KOPT-K1 (cell line): Measurements from ENCODE around the gene PLEKHG3.

Experiments used
- H3K27ac ChIP-seq: fragments of 200-600 bp; sonication (generic); 2 replicates; pipeline ENCODE4 v1.5.1; 2016; ENCODE audit warnings: antibody characterized with exemption, mild to moderate bottlenecking, low read depth, low read length; ENCODE audit not compliant: poor library complexity, severe bottlenecking
- H3K36me3 ChIP-seq: fragments of 200-600 bp; sonication (generic); 2 replicates; pipeline ENCODE4 v1.5.1; 2017; ENCODE audit warnings: antibody characterized with exemption, mild to moderate bottlenecking, low read length, moderate library complexity; ENCODE audit not compliant: insufficient read depth
- H3K9me3 ChIP-seq: fragments of 200-600 bp; sonication (generic); 2 replicates; pipeline ENCODE4 v1.5.1; 2017; ENCODE audit warnings: antibody characterized with exemption, low read length, mild to moderate bottlenecking; ENCODE audit not compliant: insufficient read depth, poor library complexity, severe bottlenecking

PLEKHG3 gene

GRCh38 chr14:64763085-64763782 lies 59.0 kb downstream of the PLEKHG3 start:
- H3K9me3 ChIP-seq: no peaks in the 10 kb centered on the region
- no peaks in the 10 kb centered on the region for H3K36me3 ChIP-seq
- H3K27ac ChIP-seq: no peak overlapping the region

GRCh38 chr14:64763801-64764621 lies 59.8 kb downstream of the PLEKHG3 start:
- Histone ChIP-seq H3K36me3 (no peaks in the 10 kb centered on the region), H3K9me3 (no peaks in the 10 kb centered on the region), H3K27ac (no peak overlapping the region)

- H3K9me3 ChIP-seq: no peaks in the 10 kb centered on the region
- no peaks in the 10 kb centered on the region for H3K36me3 ChIP-seq
- H3K27ac ChIP-seq: no peak overlapping the region
Observed at GRCh38 chr14:64764641-64765520, 60.7 kb downstream of the PLEKHG3 start.

- Histone ChIP-seq H3K36me3 (no peaks in the 10 kb centered on the region), H3K27ac (no peak overlapping the region), H3K9me3 (no peaks in the 10 kb centered on the region)
Observed at GRCh38 chr14:64765740-64766302, 61.6 kb downstream of the PLEKHG3 start.

- no peaks in the 10 kb centered on the region for H3K36me3 ChIP-seq
- no peak overlapping the region for H3K27ac ChIP-seq
- no peaks in the 10 kb centered on the region for H3K9me3 ChIP-seq
Observed at GRCh38 chr14:64766430-64767151, 62.4 kb downstream of the PLEKHG3 start.

- Histone ChIP-seq H3K9me3 (no peaks in the 10 kb centered on the region), H3K36me3 (no peaks in the 10 kb centered on the region), H3K27ac (no peak overlapping the region)
Observed at GRCh38 chr14:64767215-64767964, 63.2 kb downstream of the PLEKHG3 start.

- Histone ChIP-seq H3K27ac (no peak overlapping the region), H3K36me3 (no peaks in the 10 kb centered on the region), H3K9me3 (no peaks in the 10 kb centered on the region)
Observed at GRCh38 chr14:64768401-64769095, 64.3 kb downstream of the PLEKHG3 start.

- no peaks in the 10 kb centered on the region for H3K9me3 ChIP-seq
- no peaks in the 10 kb centered on the region for H3K36me3 ChIP-seq
- H3K27ac ChIP-seq: no peak overlapping the region
Observed at GRCh38 chr14:64769096-64770020, 65.1 kb downstream of the PLEKHG3 start.

GRCh38 chr14:64770751-64771150 lies 66.5 kb downstream of the PLEKHG3 start:
- Histone ChIP-seq H3K9me3 (no peaks in the 10 kb centered on the region), H3K27ac (no peak overlapping the region), H3K36me3 (no peaks in the 10 kb centered on the region)

GRCh38 chr14:64771161-64771560 lies 66.9 kb downstream of the PLEKHG3 start:
- no peak overlapping the region for H3K27ac ChIP-seq
- H3K36me3 ChIP-seq: no peaks in the 10 kb centered on the region
- H3K9me3 ChIP-seq: no peaks in the 10 kb centered on the region

- H3K36me3 ChIP-seq: no peaks in the 10 kb centered on the region
- H3K27ac ChIP-seq: no peak overlapping the region
- no peaks in the 10 kb centered on the region for H3K9me3 ChIP-seq
Observed at GRCh38 chr14:64772397-64772950, 68.2 kb downstream of the PLEKHG3 start.

GRCh38 chr14:64773046-64773445 lies 68.8 kb downstream of the PLEKHG3 start:
- Histone ChIP-seq H3K36me3 (no peaks in the 10 kb centered on the region), H3K27ac (no peak overlapping the region), H3K9me3 (no peaks in the 10 kb centered on the region)
